ENCODE measurements around the gene UBTF.

UBTF gene

DNA sequence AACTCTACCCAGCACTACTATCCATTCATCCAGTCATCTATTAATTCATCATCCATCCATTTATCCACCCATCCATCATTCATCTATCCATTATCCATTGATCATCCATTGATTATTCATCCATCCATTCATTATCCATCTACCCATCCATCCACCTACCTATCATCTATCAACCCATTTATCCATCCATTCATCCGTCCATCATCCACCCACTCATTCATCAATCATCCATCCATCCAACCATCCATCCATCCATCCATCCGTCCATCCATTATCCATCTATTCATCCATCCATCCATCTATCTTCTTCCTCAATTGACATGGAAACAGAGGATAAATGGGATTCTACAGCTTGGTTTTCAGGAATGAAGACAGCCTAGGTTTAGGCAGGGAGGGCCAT, 36.4 kb upstream of the UBTF start:
- ChIA-PET POLR2A (ENCODE audit: low non-redundant PET) (no interaction called here), CTCF (no interaction called here)
- no peak overlapping the region for H3K27ac ChIP-seq
- DNase-seq (ENCODE audit: low spot score): no peak
- TF ChIP-seq, protein P1, sequence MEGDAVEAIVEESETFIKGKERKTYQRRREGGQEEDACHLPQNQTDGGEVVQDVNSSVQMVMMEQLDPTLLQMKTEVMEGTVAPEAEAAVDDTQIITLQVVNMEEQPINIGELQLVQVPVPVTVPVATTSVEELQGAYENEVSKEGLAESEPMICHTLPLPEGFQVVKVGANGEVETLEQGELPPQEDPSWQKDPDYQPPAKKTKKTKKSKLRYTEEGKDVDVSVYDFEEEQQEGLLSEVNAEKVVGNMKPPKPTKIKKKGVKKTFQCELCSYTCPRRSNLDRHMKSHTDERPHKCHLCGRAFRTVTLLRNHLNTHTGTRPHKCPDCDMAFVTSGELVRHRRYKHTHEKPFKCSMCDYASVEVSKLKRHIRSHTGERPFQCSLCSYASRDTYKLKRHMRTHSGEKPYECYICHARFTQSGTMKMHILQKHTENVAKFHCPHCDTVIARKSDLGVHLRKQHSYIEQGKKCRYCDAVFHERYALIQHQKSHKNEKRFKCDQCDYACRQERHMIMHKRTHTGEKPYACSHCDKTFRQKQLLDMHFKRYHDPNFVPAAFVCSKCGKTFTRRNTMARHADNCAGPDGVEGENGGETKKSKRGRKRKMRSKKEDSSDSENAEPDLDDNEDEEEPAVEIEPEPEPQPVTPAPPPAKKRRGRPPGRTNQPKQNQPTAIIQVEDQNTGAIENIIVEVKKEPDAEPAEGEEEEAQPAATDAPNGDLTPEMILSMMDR (conservative IDR thresholded peaks at IDR 0.05; ENCODE audit: low read depth): no peak

DNA sequence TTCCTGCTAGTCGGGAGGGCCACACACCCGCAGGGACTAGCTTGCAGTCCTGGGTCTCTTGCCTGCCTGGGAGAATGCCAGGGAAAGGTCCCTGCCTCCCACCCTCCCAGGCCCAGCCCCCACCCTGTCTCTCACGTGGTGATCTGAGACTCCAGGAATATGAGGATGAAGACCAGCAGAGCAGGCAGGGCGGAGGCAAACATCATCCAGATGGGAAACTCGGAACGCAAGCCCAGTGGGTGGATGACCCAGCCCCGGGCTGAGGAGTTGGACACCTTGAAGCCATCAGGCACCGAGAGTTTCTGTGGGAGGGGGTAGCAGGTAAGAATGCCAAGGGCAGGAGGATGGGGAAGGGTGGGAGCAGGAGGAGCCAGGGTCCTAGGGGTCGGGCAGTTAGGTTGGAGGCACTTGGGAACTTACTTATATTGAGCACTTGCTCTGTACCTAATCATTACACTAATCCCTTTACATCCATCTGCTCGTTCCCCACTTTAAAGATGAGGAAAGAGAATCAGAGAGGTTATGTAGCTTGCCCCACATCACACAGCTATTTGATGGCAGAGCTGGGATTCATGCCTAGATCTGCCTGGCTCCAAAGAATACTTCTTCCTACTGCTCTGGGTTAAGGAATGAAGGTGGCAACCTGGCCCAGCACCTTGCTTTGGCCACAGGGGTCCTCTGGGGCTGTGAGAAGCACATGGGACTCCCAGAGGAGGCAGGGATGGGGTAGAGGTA, 35.1 kb upstream of the UBTF start:
- ChIA-PET POLR2A (ENCODE audit: low non-redundant PET) (interaction anchor here (0.6 to 0.7 kb wide), 2 partner anchors 33 to 62 kb away, joined by 4 read pairs; no protein-coding TSS in a partner anchor), CTCF (interaction anchor here (0.7 kb wide), 1 partner anchor 311 kb away, joined by 3 read pairs; no protein-coding TSS in a partner anchor)
- TF ChIP-seq, protein P1 (conservative IDR thresholded peaks at IDR 0.05; ENCODE audit: low read depth): no peak
- DNase-seq (ENCODE audit: low spot score): no peak
- no peak overlapping the region for H3K27ac ChIP-seq

DNA sequence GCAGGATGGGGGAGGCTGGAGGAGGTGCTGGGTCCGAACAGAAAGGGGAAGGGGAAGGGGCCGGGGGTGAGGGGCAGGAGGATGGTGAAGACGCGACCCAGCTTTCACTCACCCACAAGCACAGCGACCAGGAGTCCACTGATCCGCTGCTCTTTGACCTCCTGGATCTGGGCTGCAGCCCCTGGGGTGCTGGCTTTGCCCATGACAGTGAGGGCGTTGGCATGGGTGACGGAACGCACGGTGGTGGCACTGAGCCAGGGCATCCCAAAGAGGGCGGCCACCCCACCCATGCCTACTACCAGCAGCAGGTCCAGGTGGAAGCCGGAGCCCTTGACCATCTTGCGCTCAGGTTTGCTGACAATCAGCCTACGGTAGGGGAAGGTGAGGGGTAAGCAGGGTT, 33.5 kb upstream of the UBTF start:
- H3K27ac ChIP-seq: no peak overlapping the region
- POLR2A ChIA-PET (ENCODE audit: low non-redundant PET): no interaction called here
- TF ChIP-seq, protein P1 (conservative IDR thresholded peaks at IDR 0.05; ENCODE audit: low read depth): no peak
- CTCF ChIA-PET: no interaction called here
- no peak for DNase-seq (ENCODE audit: low spot score)

DNA sequence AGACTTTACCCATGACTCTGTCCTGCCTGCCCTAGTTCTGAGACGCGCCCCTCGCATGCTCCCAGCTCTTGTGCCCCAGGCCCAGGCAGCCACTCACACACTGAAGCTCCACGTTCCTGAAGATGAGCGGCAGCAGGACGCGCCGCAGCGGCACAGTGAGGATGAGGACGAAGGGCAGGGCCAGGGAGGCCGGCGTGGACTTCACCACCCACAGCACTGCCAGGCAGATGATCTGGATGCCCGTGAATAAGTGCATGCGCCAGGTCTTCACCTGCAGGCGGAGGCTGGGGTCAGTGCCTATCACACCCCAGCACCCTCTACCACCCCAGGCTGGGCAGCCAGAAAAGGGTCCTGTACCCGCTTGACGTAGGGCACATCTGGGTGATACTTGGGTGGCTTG, 31.6 kb upstream of the UBTF start:
- POLR2A ChIA-PET (ENCODE audit: low non-redundant PET): no interaction called here
- CTCF ChIA-PET: interaction anchor here (0.5 kb wide), 1 partner anchor 143 kb away, joined by 4 read pairs; no protein-coding TSS in a partner anchor
- TF ChIP-seq, protein P1 (conservative IDR thresholded peaks at IDR 0.05; ENCODE audit: low read depth): no peak

DNA sequence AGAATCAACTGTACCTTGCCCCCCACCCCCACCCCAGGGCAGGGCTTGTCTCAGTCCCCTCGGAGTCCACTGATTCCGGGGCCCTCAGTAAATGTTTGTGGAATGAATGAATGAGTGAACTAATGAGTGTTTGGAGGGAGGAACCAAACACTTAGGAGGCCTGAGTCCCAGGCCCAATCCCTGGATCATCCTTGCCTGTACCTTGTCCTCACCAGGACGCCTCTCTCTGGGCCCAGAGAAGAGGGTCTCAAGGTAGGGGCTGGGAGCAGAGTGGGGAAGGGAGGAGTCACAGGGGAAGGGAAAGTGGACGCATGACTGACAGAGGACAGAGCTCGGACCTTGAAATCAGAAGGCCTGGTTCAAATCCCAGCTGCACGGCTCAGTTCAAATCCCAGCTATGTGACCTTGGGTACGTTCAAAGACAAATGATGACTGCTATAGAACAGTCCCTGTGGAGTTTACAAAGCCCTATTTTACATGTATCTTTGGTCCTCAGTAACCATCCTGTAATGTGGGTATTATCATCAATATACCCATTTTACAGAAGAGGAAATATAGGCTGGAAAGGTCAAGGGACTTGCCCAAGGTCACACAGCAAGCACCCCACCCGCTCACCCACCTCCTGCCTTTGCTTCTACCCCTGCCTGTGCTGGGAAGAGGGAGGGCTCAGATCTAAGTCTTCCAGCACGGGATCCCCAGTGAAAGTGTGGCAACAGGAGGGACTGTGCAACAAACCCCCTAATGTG, 30.2 kb upstream of the UBTF start:
- no peak overlapping the region for H3K27ac ChIP-seq
- POLR2A ChIA-PET (ENCODE audit: low non-redundant PET): no interaction called here
- TF ChIP-seq, protein P1 (conservative IDR thresholded peaks at IDR 0.05; ENCODE audit: low read depth): no peak
- CTCF ChIA-PET: no interaction called here
- DNase-seq (ENCODE audit: low spot score): no peak

More for the DNA sequence above, 31.6 kb upstream of the UBTF start:
- H3K27ac ChIP-seq: no peak overlapping the region
- no peak for DNase-seq (ENCODE audit: low spot score)

DNA sequence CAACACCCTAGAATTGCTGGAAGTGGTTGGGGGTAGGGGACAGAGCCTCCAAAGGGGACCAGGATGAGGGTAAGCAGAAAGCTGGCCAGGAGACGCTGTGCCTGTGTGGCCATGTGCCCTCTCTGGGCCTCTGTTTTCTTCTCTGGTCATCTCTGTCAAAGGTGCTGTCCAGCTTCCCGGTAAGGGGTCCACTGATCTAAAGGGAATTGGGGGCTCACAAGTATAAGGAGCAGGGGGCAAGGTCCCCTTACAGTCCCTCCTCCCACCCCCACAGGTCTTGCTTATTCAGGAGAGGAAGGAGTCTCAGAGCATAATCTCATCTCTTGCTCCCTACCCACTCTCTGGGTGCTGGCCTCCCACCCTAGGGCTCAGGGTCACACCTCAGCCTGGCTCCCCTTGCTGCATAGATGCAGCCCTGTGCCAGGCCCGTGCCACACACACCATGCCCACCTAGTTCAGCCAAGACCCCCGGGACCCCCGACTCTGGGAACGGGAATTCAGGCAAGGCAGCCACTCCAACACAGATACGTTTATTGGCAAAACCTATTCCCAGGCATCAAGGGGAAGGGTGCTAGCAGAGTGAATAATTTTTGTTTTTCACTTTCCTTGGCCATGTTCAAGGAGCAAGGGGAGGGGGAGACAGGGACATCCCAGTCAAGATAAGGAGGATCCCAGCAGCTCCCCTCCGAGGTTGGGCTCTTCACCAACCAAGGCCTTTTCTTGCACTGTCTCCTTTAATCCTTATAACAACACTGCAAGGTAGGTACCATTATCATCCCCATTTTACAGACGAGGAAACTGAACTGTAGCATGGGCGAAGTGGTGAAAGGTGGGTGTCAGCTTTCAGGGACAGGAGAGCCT, 28.6 kb upstream of the UBTF start:
- TF ChIP-seq, protein P1 (conservative IDR thresholded peaks at IDR 0.05; ENCODE audit: low read depth): no peak
- no peak overlapping the region for H3K27ac ChIP-seq
- POLR2A ChIA-PET (ENCODE audit: low non-redundant PET): no interaction called here
- no peak for DNase-seq (ENCODE audit: low spot score)
- CTCF ChIA-PET: no interaction called here

All from RWPE1 (cell line).